ENCODE measurements around the gene GBX2. TPM values are rescaled to one million over a fixed set of nuclear protein-coding genes. Genes with fewer than 3 reads are reported as not detected.

GBX2 gene
- polyA plus RNA-seq, 1 experiment: 0.11 TPM

- ChIA-PET POLR2A (no interaction called here), CTCF (interaction anchor here (1.2 to 15.1 kb wide), 3 partner anchors 404 to 419 kb away, joined by 3 to 198 read pairs (median 3); no protein-coding TSS in a partner anchor)
- Histone ChIP-seq H3K4me3 (ENCODE audit: low read depth, low read length) (no peak overlapping the region), H3K36me3 (ENCODE audit: control insufficient read depth, insufficient read depth, low read length) (no peaks in the 10 kb centered on the region), H3K27me3 (ENCODE audit: control insufficient read depth, insufficient read depth, low read length) (no peaks in the 10 kb centered on the region)
- no peak for DNase-seq (ENCODE audit: low read depth)
- no peak for TF ChIP-seq CTCF (IDR thresholded peaks at IDR 0.05; ENCODE audit: insufficient read depth, low read depth, low read length)
Observed at GRCh38 chr2:236184701-236185100, 16.5 kb upstream of the GBX2 start.

GRCh38 chr2:236180831-236181453 is 12.8 kb upstream of the GBX2 start:
- Histone ChIP-seq H3K27me3 (ENCODE audit: control insufficient read depth, insufficient read depth, low read length) (no peaks in the 10 kb centered on the region), H3K4me3 (ENCODE audit: low read depth, low read length) (no peak overlapping the region), H3K36me3 (ENCODE audit: control insufficient read depth, insufficient read depth, low read length) (no peaks in the 10 kb centered on the region)
- CTCF ChIA-PET: interaction anchor here (0.6 to 15.1 kb wide), 29 partner anchors 9 to 585 kb away, joined by 3 to 198 read pairs (median 3); partner anchors contain the start of gene GBX2
- POLR2A ChIA-PET: no interaction called here
- TF ChIP-seq CTCF (IDR thresholded peaks at IDR 0.05; ENCODE audit: insufficient read depth, low read depth, low read length): peak; percentile 75
- DNase-seq (ENCODE audit: low read depth): no peak

- ChIA-PET POLR2A (no interaction called here), CTCF (interaction anchor here (0.6 to 15.1 kb wide), 26 partner anchors 10 to 975 kb away, joined by 3 to 198 read pairs (median 4); partner anchors contain the start of gene GBX2)
- no peaks in the 10 kb centered on the region for H3K27me3 ChIP-seq (ENCODE audit: control insufficient read depth, insufficient read depth, low read length)
- H3K36me3 ChIP-seq (ENCODE audit: control insufficient read depth, insufficient read depth, low read length): no peaks in the 10 kb centered on the region
- TF ChIP-seq CTCF (IDR thresholded peaks at IDR 0.05; ENCODE audit: insufficient read depth, low read depth, low read length): no peak
- DNase-seq (ENCODE audit: low read depth): no peak
- no peak overlapping the region for H3K4me3 ChIP-seq (ENCODE audit: low read depth, low read length)
Observed at GRCh38 chr2:236180076-236180816, 12.1 kb upstream of the GBX2 start.

- Histone ChIP-seq H3K27me3 (ENCODE audit: control insufficient read depth, insufficient read depth, low read length) (no peaks in the 10 kb centered on the region; the same call in 1 of the 2 replicates), H3K36me3 (ENCODE audit: control insufficient read depth, insufficient read depth, low read length) (no peaks in the 10 kb centered on the region), H3K4me3 (ENCODE audit: low read depth, low read length) (peak overlapping the region; percentile 30)
- CTCF ChIA-PET: interaction anchor here (1.2 to 15.1 kb wide), 14 partner anchors 10 to 420 kb away, joined by 3 to 198 read pairs (median 8); partner anchors contain the start of gene GBX2
- TF ChIP-seq CTCF (IDR thresholded peaks at IDR 0.05; ENCODE audit: insufficient read depth, low read depth, low read length): no peak
- POLR2A ChIA-PET: interaction anchor here (0.7 kb wide), 1 partner anchor 13 kb away, joined by 3 read pairs; no protein-coding TSS in a partner anchor
- DNase-seq (ENCODE audit: low read depth): no peak
Observed at GRCh38 chr2:236179236-236180075, 11.3 kb upstream of the GBX2 start.

All from BJ (cell line).